ENCODE data around the gene GMDS. TPM values are rescaled to one million over a fixed set of nuclear protein-coding genes. Genes with fewer than 3 reads are reported as not detected.
A peak's percentile ranks its signal among the peaks of the same experiment; 100 is the strongest.

GMDS gene
- total and polyA plus RNA-seq, 2 of the 13 experiments (the other 11 are each of a cell fraction or from before 2014, with no cell fraction given) = 64.4 to 112 TPM

GRCh38 chr6:1702580-1703051 is 542.8 kb downstream of the GMDS start (continued):
- TF ChIP-seq ZNF276 (CRISPR knock-in tag; IDR thresholded peaks at IDR 0.05; ENCODE audit: low read depth) (no peak), ZNF788 (CRISPR knock-in tag; IDR thresholded peaks at IDR 0.05; ENCODE audit: borderline replicate concordance) (peak; percentile 29; the same call in 1 of the 2 replicates), ZNF30 (CRISPR knock-in tag; IDR thresholded peaks at IDR 0.05) (no peak), ZFP90 (CRISPR knock-in tag; IDR thresholded peaks at IDR 0.05; ENCODE audit: borderline replicate concordance) (no peak), HIC2 (CRISPR knock-in tag; IDR thresholded peaks at IDR 0.05; ENCODE audit: low read depth) (no peak), LCORL (IDR thresholded peaks at IDR 0.05) (no peak), LCORL (CRISPR knock-in tag; IDR thresholded peaks at IDR 0.05) (no peak), FOXK1 (CRISPR knock-in tag; IDR thresholded peaks at IDR 0.05; ENCODE audit: borderline replicate concordance, low read depth) (no peak), ZNF317 (CRISPR knock-in tag; IDR thresholded peaks at IDR 0.05) (no peak), ZBTB1 (CRISPR knock-in tag; IDR thresholded peaks at IDR 0.05; ENCODE audit: borderline replicate concordance) (no peak), NCOA1 (CRISPR knock-in tag; IDR thresholded peaks at IDR 0.05) (no peak), SMYD3 (CRISPR knock-in tag; IDR thresholded peaks at IDR 0.05) (no peak), ZFP82 (CRISPR knock-in tag; IDR thresholded peaks at IDR 0.05; ENCODE audit: borderline replicate concordance) (no peak), ZNF225 (CRISPR knock-in tag; IDR thresholded peaks at IDR 0.05) (no peak), MAF1 (CRISPR knock-in tag; IDR thresholded peaks at IDR 0.05; ENCODE audit: borderline replicate concordance) (no peak), SMARCC2 (IDR thresholded peaks at IDR 0.05) (no peak), AHR (CRISPR knock-in tag; IDR thresholded peaks at IDR 0.05) (no peak), ZBTB42 (CRISPR knock-in tag; IDR thresholded peaks at IDR 0.05) (no peak), ZNF546 (CRISPR knock-in tag; conservative IDR thresholded peaks at IDR 0.05) (no peak), ZNF414 (CRISPR knock-in tag; IDR thresholded peaks at IDR 0.05) (no peak), ZBTB10 (CRISPR knock-in tag; IDR thresholded peaks at IDR 0.05; ENCODE audit: borderline replicate concordance) (no peak), FOXC1 (CRISPR knock-in tag; IDR thresholded peaks at IDR 0.05; ENCODE audit: borderline replicate concordance) (no peak), NCOR1 (IDR thresholded peaks at IDR 0.05; ENCODE audit: borderline replicate concordance, low read length) (0 out of 2 replicates have a peak, but pooled peaks have one; percentile 20), THAP11 (CRISPR knock-in tag; IDR thresholded peaks at IDR 0.05) (no peak), HDAC2 (CRISPR knock-in tag; IDR thresholded peaks at IDR 0.05) (peak; percentile 65; the same call in 1 of the 2 replicates)
